ENCODE data around the gene CDRT15. TPM values are rescaled to one million over a fixed set of nuclear protein-coding genes. Genes with fewer than 3 reads are reported as not detected.
"Not testable (repeated sequence)": the region's sequence is repeated elsewhere in the genome, so short reads cannot be mapped to it uniquely, and the experiment has no call there.

Gene CDRT15
- total RNA-seq, 1 donor from 2014 or later = not detected

- peaks cover 10% of the 10 kb centered on the region for H3K36me3 Mint-ChIP-seq (ENCODE audit: unreplicated experiment)
- H3K27me3 Mint-ChIP-seq (ENCODE audit: unreplicated experiment); H3K4me1 Mint-ChIP-seq (ENCODE audit: low read depth, unreplicated experiment); H3K9me3 Mint-ChIP-seq (ENCODE audit: unreplicated experiment); H3K27ac Mint-ChIP-seq (ENCODE audit: unreplicated experiment); DNase-seq; H3K4me3 Mint-ChIP-seq (ENCODE audit: unreplicated experiment): not testable (repeated sequence)
Observed at GRCh38 chr17:14231187-14231586, 5.5 kb downstream of the CDRT15 start.

- DNase-seq = no peak
- Mint-ChIP-seq H3K36me3 (ENCODE audit: unreplicated experiment) (peaks cover 10% of the 10 kb centered on the region), H3K27me3 (ENCODE audit: unreplicated experiment) (peaks cover 2% of the 10 kb centered on the region), H3K27ac (ENCODE audit: unreplicated experiment) (no peak overlapping the region), H3K9me3 (ENCODE audit: unreplicated experiment) (peaks cover 6% of the 10 kb centered on the region), H3K4me3 (ENCODE audit: unreplicated experiment) (no peak overlapping the region), H3K4me1 (ENCODE audit: low read depth, unreplicated experiment) (peaks cover 9% of the 10 kb centered on the region)
- no peak for TF ChIP-seq CTCF (IDR thresholded peaks at IDR 0.05; ENCODE audit: partially characterized antibody, unreplicated experiment)
Observed at GRCh38 chr17:14228903-14229302, 7.8 kb downstream of the CDRT15 start.

GRCh38 chr17:14227052-14227451 is 9.6 kb downstream of the CDRT15 start:
- peaks cover 10% of the 10 kb centered on the region for H3K36me3 Mint-ChIP-seq (ENCODE audit: unreplicated experiment)
- H3K9me3 Mint-ChIP-seq (ENCODE audit: unreplicated experiment) = peaks cover 6% of the 10 kb centered on the region
- H3K27ac Mint-ChIP-seq (ENCODE audit: unreplicated experiment) = no peak overlapping the region
- no peak for TF ChIP-seq CTCF (IDR thresholded peaks at IDR 0.05; ENCODE audit: partially characterized antibody, unreplicated experiment)
- peaks cover 2% of the 10 kb centered on the region for H3K27me3 Mint-ChIP-seq (ENCODE audit: unreplicated experiment)
- H3K4me3 Mint-ChIP-seq (ENCODE audit: unreplicated experiment) = no peak overlapping the region
- peaks cover 9% of the 10 kb centered on the region for H3K4me1 Mint-ChIP-seq (ENCODE audit: low read depth, unreplicated experiment)
- no peak for DNase-seq

GRCh38 chr17:14225254-14225980 is 11.2 kb downstream of the CDRT15 start:
- no peak overlapping the region for H3K4me3 Mint-ChIP-seq (ENCODE audit: unreplicated experiment)
- H3K27me3 Mint-ChIP-seq (ENCODE audit: unreplicated experiment) = peaks cover 2% of the 10 kb centered on the region
- peaks cover 10% of the 10 kb centered on the region for H3K36me3 Mint-ChIP-seq (ENCODE audit: unreplicated experiment)
- peaks cover 6% of the 10 kb centered on the region for H3K9me3 Mint-ChIP-seq (ENCODE audit: unreplicated experiment)
- no peak overlapping the region for H3K27ac Mint-ChIP-seq (ENCODE audit: unreplicated experiment)
- H3K4me1 Mint-ChIP-seq (ENCODE audit: low read depth, unreplicated experiment) = peaks cover 9% of the 10 kb centered on the region
- no peak for DNase-seq
- no peak for TF ChIP-seq CTCF (IDR thresholded peaks at IDR 0.05; ENCODE audit: partially characterized antibody, unreplicated experiment)

GRCh38 chr17:14222611-14223010 is 14.1 kb downstream of the CDRT15 start:
- TF ChIP-seq CTCF (IDR thresholded peaks at IDR 0.05; ENCODE audit: partially characterized antibody, unreplicated experiment) = no peak
- H3K9me3 Mint-ChIP-seq (ENCODE audit: unreplicated experiment) = peaks cover 3% of the 10 kb centered on the region
- no peak for DNase-seq
- H3K4me3 Mint-ChIP-seq (ENCODE audit: unreplicated experiment) = no peak overlapping the region
- no peak overlapping the region for H3K27ac Mint-ChIP-seq (ENCODE audit: unreplicated experiment)
- H3K4me1 Mint-ChIP-seq (ENCODE audit: low read depth, unreplicated experiment) = peaks cover 9% of the 10 kb centered on the region
- H3K27me3 Mint-ChIP-seq (ENCODE audit: unreplicated experiment) = peaks cover 2% of the 10 kb centered on the region
- H3K36me3 Mint-ChIP-seq (ENCODE audit: unreplicated experiment) = peaks cover 3% of the 10 kb centered on the region

All from glutamatergic neuron (in vitro differentiated cells).